GM12872 (cell line): ENCODE measurements around the gene QRSL1.

Experiments
- CTCF ChIP-seq: IDR thresholded peaks from 3 replicates; pipeline ENCODE4 v1.5.1; 2011; ENCODE audit warnings: low read depth, mild to moderate bottlenecking, low read length, moderate library complexity; ENCODE audit not compliant: insufficient read depth

QRSL1 gene

GRCh38 chr6:106685833-106686232 lies 56.5 kb downstream of the QRSL1 start:
- TF ChIP-seq CTCF, result no peak

DNA sequence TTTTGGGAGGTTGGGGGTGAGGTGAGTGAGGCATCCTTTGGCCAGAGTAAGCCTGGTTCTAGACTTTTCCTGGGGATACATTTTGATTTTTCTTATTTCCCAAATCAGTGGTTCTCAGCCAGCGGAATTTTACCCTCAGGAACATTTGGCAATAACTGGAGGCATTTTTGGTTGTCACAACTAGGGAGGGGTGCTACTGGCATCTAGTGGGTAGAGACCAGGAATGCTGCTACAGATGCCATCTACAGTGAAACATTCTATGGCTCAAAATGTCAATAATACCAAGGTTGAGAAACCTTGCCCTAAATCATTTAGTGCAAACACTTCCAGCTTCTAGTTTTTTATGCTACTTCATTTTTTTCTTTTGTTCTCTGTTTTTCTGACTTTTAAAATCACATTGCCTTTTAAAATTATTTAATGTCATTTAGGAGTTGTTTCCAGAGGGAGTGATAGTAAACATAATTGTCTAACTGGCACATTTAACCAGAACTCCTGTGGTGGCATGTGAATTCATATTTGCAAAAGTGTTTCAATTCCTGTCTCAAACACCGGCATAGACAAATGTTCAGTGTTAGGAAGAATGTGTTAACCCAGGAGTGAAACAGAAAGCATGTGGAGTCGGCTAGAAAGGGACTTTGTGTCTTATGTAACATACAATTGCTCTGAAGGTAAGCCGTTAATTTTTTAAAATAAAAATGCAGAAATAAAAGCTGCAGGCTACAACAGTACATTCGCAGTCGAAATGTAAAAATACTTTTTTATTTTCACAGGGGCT lies 59.0 kb downstream of the QRSL1 start:
- TF ChIP-seq CTCF, result peak; percentile 34; the same call in 2 of the 3 replicates

DNA sequence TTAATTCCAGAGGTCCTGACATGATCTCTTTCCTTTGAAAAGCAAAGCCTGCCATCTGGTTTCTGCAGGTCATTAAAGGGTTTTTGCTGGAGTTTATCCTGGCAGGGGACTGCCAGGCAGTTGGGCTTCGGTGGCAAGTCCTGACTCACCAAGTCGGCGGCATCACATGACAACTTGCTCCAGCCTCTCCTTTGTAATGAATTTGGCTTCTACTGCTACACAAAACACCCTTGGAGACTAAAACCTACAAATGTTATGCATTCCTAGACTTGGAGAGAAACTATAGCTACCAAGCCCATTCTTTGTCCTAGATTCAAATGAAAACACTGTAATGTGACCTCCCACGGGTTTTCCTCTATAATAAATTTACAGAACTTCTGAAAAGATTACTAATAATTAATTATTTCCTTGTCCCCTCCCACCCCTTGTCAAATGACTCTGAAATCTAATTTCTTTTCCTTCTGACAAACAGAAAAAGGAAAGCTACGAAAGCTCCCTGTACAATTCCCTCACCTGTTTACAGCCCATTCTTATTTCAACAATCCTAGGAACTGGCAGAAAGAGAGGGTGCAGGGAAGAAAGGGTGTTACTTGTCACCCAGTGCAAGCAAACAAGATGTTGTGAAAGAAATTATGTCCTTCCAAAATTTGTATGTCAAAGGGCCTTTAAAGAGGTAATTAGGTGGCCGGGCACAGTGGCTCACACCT lies 62.9 kb downstream of the QRSL1 start:
- TF ChIP-seq CTCF, result no peak

- no peak for TF ChIP-seq CTCF
Observed at GRCh38 chr6:106692819-106693208, 63.4 kb downstream of the QRSL1 start.

- TF ChIP-seq CTCF, result no peak
Observed at GRCh38 chr6:106693418-106693817, 64.0 kb downstream of the QRSL1 start.

DNA sequence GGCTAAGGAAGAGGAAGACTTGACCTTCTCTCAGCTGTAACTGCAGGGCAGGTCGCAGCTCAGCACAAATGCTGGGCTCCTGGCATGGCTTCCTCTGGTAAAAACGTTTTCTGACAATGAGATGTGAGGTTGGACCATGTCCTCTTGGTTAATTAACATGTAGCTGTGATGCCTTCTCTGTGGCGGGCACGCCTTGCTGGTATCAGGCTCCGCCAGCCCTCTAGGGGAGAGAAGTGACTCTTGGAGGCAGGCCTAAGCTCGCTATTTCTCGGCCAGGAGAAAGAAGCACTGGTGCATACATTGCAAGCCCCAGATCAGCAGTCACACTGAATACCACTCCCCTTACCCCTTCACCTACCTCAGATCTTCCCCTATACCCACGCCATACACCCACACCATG lies 65.0 kb downstream of the QRSL1 start:
- TF ChIP-seq CTCF, result no peak

DNA sequence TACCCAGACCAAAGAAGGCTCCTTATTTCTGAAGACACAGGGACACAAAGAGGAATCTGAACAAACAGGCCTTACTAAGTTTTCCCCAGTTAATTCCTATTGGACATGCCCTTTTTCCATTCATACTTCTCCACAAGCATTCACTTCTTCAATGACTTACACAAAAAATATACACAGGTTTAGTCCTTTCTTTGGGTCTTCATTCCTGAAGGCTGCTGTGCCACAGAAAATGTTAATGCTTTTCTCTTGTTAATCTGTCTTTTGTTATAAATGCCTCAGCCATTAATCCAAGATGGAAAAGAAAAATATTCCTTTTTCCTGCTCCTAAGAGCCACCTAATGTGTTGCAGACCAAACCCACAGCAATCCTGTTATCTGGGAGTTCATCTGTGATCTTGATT lies 71.2 kb downstream of the QRSL1 start:
- TF ChIP-seq CTCF, result no peak
